HG02840 (cell line): ENCODE data around the gene RUFY1.
"Not testable (repeated sequence)": the region's sequence is repeated elsewhere in the genome, so short reads cannot be mapped to it uniquely, and the experiment has no call there.

ENCODE experiments used
- ATAC-seq: cut with Tn5 transposase; IDR thresholded peaks from one replicate; pipeline ENCODE4 v1.9.1; 2021; ENCODE audit warnings: mild to moderate bottlenecking, moderate library complexity, moderate number of reproducible peaks; ENCODE audit not compliant: unreplicated experiment, low FRiP score

Gene RUFY1

DNA sequence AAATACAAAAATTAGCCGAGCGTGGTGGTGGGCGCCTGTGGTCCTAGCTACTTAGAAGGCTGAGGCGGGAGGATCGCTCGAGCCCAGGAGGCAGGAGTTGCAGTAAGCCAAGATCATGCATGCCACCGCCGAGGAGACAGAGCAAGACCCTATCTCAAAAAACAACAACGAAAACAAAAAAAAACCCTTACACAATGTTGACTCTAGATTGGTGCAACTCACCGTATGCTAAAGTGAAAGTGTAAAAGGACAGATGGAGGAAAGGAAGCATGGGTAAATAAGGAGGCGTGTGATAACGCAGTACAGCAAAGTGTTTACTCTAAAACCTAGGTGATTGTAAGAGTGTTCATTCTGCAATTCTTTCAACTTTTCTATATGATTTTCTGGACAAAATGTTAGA, 15.9 kb upstream of the RUFY1 start:
- peak; percentile 49 for ATAC-seq

DNA sequence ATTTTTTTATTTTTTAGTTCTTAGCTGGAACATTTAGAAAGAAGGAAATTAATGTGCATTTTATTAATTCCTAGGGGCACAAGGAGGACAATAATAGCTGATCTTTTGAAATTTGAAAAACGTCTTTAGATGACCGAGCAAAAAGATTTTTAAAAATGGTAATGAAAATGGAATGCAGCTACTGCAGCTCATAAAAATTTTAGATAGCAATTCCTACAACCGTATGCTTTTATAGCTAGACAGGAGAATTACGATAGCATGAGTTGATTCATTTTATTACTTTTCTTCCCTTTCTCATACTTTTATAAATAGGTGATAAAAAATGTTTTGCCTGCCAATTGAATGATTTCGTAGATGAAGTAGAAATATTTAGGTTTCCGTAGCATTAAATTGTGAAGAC, 13.7 kb upstream of the RUFY1 start:
- no peak for ATAC-seq

DNA sequence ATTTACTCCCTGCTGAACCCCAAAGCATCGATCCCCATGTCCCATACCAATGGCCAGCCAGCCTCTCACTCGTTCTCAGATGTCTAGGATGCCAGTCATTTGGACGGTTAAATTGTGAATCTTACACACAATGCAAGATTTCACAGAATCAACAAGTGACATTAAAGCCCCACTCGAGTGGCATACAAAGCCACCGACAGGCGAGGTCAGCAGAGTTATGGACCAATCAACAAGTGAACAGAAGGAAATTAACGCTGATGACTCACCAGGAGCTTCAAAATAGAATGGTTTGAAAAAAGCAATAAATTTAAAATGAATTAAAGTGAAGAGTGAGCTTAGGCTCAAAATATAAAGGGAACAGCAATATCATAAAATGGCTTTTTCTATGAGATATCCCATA, 8.2 kb upstream of the RUFY1 start:
- no peak for ATAC-seq

DNA sequence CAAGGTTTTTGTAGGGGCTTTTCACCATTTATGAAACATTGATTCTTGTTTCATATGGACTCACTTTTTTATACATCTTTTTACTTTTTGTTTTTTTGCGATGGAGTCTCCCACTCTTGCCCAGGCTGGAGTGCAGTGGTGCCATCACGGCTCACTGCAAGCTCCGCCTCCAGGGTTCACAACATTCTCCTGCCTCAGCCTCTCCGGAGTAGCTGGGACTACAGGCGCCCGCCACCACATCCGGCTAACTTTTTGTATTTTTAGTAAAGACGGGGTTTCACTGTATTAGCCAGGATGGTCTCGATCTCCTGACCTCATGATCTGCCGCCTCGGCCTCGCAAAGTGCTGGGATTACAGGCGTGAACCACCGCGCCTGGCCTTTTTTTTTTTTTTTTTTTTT, 7.1 kb upstream of the RUFY1 start:
- not testable (repeated sequence) for ATAC-seq

DNA sequence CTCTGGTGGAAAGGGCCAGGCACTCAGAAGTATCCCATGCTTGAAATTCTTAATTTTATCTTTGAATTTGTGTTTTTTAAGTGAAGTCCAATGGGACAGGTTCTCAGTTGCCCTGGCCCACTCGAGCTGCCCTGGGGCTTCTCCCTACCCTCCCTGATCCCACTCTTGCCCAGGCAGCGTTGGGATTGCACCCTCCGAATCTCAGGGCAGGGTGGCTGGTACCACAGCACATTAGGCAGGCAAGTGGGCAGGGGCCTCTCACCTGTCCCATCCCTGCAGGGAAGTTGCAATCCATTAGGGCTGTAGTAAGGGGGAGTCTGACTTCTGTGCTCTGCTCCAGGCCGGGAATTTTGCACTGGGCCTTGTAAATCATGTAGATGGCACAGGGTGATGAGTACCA, 2.7 kb downstream of the RUFY1 start:
- ATAC-seq, result no peak

DNA sequence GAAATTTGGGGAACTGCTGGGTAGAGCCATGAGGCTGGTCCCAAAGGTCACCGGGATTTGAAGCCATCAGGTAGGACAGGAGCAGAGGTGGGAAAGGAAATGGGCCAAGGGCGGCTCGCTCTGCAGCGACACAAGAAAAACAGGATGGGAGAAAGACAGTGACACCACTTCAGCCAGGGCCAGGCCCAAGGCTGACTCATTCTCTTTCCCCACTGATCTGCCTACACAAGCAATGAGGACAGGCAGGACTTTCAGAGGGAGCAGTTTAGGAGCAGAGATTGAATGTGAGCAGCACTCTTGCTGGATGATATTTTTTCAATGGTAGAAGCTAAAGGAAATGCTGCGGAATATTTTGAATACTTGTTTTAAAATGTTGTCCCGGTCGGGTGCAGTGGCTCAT, 3.5 kb downstream of the RUFY1 start:
- no peak for ATAC-seq

DNA sequence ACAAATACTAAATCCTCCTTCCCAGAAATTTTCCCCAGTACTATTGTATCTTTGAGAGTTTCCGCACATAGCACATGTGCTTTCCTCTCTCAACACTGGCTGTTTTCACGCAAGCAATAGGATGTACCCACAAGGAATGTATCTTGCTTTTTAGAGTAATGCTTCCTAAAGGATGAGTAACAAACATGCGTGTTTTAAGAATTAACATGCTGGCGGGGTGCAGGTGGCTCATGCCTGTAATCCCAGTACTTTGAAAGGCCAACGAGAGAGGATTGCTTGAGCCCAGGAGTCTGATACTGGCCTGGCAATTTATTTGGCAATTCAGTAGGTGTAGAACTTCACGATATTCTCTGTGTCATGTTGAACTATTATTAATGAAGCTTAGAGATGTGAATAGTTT, 4.6 kb downstream of the RUFY1 start:
- ATAC-seq, result no peak

DNA sequence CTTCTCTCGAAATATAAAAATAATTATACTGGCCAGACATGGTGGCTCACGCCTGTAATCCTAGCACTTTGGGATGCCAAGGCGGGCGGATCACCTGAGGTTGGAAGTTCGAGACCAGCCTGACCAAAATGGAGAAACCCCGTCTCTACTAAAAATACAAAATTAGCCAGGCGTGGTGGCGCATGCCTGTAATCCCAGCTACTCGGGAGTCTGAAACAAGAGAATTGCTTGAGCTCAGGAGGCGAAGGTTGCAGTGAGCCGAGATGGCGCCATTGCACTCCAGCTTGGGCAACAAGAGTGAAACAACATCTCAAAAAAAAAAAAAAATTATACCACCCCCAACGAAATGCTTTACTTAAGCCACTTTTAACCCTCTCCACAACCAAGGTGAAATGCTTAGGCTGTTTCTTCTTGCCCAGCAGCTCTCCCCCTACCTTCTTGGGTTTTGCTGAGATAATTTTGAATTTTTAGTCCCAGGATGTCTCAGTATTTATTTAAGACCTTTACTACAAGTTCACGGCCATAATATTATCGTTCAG, 8.0 kb downstream of the RUFY1 start:
- ATAC-seq, result not testable (repeated sequence)

DNA sequence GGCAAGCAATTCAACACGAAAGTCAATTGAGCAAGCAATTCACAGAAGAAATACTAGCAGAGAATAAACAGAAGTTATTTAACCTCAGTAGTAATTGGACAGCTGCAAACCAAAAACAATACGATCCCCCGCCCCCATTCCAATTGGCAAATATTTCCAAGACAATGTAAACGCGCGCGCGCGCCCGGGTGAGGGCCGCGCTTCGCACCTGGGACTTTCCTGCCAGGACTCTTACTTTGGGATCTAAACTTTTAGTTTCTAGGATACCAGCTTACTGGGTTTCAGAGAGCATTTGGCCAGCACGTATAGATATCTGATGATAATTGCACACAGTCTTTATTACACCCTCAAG, 8.6 kb downstream of the RUFY1 start:
- no peak for ATAC-seq

DNA sequence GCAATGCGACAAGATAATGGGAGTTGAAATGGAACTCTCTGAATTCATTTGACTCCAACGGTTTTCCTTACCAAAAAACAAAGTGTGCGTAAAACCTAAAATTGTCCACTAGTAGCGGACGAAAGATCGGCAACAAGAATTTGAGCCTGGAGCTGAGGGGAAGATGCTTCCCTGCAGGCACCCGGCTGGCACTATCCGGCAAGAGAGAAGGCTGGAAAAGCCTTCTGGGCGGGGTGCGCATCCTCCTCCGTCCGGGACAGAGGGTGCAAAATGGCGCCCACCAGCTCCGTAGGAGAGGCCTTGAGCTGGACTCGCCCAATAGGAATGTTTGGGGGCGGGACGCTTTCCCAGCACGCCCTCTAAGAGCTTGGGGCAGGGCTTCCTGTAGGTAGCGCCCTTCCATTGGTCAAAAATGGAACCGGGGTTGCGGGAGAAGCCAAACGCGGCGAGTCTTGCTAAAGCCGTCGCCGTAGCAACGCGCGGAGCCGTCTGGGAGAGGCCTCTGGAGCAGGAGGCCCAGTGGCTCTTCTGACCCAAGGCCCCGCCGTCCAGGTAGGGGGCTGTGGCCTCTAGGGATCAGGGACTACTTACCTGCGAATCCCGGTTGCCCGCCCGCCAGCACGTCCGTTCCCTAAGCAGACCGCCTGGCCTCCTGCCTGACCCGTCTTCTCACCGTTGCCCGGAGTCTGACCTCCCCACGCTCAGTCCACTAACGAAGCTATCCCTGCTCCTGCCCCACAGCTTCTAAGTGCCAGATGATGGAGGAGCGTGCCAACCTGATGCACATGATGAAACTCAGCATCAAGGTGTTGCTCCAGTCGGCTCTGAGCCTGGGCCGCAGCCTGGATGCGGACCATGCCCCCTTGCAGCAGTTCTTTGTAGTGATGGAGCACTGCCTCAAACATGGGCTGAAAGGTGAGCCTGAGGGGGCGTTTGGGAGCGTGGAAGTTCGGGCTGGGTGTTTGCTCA, 9.2 kb downstream of the RUFY1 start:
- ATAC-seq, result peak; percentile 99

DNA sequence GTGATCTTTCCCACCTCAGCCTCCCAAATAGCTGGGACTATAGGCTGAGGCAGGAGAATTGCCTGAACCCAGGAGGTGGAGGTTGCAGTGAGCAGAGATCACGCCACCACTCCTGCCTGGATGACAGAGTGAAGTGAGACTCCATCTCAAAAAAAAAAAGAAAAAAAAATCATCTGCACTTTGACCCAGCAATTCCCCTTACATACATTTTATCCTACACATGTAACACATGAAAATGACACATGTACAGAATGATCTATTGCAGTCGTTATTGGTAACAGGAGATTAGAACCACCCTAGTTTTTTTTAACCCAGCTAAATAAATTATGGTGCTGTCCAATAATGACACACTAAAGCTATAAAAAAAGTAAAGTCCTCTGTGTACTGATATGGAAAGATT, 14.2 kb downstream of the RUFY1 start:
- no peak for ATAC-seq

DNA sequence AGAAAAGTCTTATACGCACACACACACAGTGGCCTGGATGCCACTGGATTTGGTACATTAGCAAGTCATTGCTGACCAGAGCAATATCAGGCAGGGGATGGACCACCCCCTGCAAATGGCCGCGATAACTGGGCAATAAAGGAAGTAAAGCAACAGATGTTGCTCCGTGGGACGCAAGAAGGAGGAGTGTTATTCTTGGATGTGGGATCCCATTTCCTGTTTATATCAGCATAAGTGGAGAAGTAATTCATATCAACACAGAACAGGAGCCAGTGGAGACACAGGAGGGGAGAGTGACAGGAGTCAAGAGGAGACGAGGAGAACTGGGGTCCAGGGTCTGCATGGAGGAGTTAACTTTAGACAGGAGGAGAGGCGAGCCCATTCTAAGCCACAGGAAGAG, 18.4 kb downstream of the RUFY1 start:
- ATAC-seq, result no peak

DNA sequence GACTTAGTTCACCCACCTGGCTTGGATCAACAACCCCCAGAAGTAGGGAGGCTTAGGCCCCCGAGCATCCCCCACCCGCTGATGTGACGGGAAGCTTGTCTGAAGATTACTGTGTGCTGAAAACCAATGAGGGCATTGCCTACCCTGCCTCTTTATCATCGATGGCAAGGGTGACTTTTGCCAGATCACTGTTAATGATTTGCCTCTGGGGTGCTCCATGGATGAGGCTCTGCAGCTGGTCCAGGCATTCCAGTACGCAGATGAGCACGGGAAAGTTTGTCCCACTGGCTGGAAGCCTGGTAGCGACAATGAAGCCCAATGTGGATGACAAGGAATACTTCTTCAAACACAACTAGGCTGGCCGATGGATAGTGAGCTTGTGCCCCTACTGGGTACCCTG, 22.0 kb downstream of the RUFY1 start:
- no peak for ATAC-seq

DNA sequence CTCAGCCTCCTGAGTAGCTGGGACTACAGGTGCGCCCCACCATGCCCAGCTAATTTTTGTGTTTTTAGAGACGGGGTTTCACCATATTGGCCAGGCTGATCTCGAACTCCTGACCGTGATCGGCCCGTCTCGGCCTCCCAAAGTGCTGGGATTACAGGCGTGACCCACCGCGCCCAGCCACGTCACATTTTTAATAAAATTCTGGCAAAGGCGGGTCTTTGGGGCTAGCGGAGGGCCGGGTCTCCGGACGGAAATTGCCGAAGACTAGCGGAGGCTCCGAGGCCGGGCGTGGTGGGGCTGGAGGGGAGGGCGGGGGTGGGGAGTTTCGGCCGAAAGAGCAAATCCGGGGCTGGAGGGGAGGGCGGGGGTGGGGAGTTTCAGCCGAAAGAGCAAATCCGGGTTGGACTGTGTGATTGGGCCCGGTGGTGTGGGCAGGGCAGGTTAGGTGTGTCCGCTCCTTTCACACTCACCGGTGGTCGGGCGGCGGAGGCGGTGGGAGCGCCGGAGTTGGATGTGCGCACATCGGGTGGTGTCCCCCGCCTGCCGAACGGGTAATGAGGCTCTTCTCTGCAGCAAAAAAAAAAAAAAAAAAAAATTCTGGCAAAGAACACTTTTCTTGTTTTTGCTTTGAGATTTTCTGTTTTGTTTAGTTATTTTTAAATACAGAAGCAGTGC, 27.1 kb downstream of the RUFY1 start:
- no peak for ATAC-seq

DNA sequence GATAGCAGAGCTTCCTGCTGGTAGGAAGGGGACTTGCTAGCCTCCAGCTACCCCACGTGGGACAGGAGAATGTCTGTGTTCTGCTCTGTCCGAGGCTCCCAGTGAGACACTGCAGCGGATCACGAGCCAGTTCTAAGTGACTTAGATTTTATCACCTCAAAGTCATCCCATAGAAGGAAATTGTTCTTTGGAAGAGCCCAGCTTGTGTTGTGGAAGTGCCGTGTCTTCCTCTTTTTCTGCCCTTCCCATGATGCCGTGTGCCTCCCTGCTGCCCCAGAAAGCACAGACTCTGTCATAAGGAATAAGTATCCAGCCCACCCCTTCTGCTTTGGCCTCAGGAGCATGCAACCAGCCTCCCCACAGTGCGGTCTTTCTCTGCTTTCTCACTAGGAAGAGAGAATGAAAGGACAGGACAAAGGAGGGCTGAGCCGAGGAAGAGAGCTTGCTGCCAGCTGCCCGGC, 35.6 kb downstream of the RUFY1 start:
- ATAC-seq, result no peak

DNA sequence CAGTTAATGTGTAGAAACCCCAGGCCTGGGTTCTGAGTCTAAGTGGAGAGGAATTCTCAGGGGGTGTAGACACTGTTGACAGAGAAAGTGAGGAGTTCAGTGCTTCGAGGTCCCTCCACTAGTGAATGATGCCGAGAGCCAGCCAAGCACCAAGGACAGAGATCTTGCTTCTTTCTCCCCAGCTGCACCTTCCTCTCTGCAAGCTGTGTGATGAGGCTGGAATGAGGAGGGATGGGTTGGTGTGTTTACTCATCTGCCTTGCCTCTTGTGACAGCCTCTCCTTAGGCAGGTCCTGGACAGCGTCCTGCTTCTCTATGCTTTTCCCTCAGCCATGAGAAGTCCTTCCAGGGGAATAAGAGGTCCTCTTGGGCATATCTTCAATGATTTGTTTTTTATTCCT, 37.8 kb downstream of the RUFY1 start:
- no peak for ATAC-seq

DNA sequence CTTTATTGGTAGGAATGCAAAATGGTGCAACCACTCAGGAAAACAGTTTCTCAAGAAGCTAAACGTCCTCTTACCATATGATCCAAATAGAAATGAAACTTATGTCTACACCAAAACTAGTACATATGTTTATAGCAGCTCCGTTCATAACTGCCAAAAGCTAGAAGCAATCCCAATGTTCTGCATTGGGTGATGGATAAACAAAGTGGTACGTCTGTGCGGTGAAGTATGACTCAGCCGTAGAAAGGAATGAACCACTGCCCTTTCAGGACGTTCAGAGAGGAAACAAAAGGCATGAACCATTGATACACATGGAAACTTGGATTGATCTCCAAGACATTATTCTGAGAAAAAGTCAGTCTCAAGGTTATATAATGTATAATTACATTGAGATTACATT, 45.6 kb downstream of the RUFY1 start:
- ATAC-seq, result no peak

DNA sequence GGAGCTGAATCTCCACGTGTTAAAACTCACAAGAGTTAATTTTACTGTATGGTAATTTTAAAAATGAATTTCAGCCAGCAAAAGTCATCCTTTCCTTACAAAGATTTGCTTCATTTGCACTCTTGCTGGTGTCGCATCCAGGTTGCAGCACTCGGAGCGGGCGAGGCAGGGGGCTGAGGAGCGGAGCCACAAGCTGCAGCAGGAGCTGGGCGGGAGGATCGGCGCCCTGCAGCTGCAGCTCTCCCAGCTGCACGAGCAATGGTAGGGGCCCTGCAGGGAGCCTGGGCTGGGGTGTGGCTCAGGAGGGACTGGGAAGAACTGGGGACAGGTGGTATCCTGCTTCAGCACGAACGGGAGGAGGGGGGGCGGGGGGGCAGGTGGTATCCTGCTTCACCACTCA, 46.1 kb downstream of the RUFY1 start:
- no peak for ATAC-seq

DNA sequence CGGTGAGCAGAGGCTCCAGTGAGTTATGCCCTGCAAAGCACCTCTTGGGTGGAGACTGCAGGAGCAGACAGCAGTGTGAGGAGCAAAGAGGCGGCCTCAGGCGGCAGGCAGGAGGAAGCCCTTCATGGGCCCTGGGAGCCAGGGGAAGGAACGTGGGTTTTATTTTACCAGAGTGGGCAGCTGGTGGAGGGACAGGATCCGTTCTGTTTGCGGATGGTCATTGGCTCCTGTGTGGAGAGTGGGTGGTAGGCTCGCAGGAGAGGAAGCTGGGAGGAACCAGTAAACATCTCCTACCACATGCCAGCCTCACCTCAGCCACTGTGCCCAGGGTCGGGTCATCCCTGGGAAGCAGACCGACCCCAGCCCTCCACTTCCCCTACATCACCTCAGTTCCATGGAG, 48.7 kb downstream of the RUFY1 start:
- ATAC-seq, result no peak

DNA sequence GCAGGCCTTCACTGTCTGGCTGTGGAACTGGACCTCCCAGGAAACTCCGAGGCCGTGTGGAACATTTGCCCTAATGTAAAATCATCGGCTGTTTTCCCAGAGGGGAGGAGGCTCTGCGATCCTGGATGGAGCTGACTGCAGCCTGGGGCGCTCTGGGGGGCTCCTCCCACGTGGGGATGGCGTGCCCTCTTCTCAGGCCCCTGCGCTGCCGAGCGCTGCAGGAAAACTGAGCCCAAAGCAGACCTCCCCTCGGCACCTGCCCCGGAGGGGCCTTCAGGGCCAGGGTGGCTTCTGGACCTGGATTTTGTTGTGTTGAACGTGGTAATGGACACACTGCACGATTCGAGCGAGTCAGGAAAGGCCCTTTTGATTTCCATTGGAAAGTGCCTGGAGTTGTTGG, 49.2 kb downstream of the RUFY1 start:
- ATAC-seq, result no peak

DNA sequence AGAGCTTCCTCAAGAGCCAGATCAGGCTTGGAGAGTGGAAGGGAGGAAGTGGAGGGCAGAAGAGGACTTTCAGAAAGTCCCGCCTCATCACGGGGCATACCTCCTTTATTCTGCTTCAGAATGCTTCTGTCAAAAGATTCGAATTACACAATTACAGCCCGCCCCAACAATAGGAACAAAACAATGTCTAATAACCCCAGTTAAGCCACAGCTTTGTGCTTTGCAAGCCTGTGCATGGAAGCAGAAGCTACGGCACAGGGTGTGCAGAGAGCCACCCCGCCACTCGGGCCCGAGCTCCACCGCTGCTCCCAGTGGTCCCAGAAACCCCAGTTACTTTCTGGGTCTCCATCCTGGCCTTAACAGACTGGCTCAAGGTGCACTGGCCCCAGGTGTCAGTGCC, 49.6 kb downstream of the RUFY1 start:
- ATAC-seq, result no peak
